H1 (cell line): ENCODE data around the gene LHFPL2. TPM values are rescaled to one million over a fixed set of nuclear protein-coding genes. Genes with fewer than 3 reads are reported as not detected.
A peak's percentile ranks its signal among the peaks of the same experiment; 100 is the strongest.

Experiments used
- CTCF ChIA-PET: fragments of 300-600 bp; sonication (Branson Sonifier 250); formaldehyde crosslinking; loops from one replicate; lab custom pipeline; 2021; ENCODE audit not compliant: partially characterized antibody; lab: Charles Lee
- POLR2A ChIA-PET: fragments of 300-600 bp; sonication (Branson Sonifier 250); formaldehyde crosslinking; loops from one replicate; lab custom pipeline; 2021; ENCODE audit warnings: inconsistent platforms; ENCODE audit not compliant: partially characterized antibody; lab: Charles Lee
- DNase-seq, 2 experiments: peaks; one replicate each; pipeline versions ENCODE4 v3.0.0 to v3.0.0-alpha.2; 2010 to 2022; ENCODE audit warnings: low spot score in 2 of 2, low read depth in 1 of 2, mixed read lengths in 1 of 2
- FAIRE-seq: peaks from 2 replicates; lab custom pipeline; 2011; peaks lifted over from hg19 to GRCh38; lab: Jason Lieb, UNC
- H2AFZ ChIP-seq: 2 replicates; pipeline ENCODE4 v1.8.1; 2012; ENCODE audit warnings: low read length, inconsistent platforms
- H2AK5ac ChIP-seq: 2 replicates; pipeline ENCODE4 v1.6.1; 2013; ENCODE audit warnings: low read depth, low read length
- H2BK120ac ChIP-seq: replicated peaks from 2 replicates; pipeline ENCODE3; 2013; ENCODE audit warnings: low read depth, low read length, inconsistent platforms
- H2BK12ac ChIP-seq: 2 replicates; pipeline ENCODE4 v1.6.1; 2013; ENCODE audit warnings: low read depth, low read length
- H2BK15ac ChIP-seq: 2 replicates; pipeline ENCODE4 v1.6.1; 2013; ENCODE audit warnings: low read length
- H2BK20ac ChIP-seq: 2 replicates; pipeline ENCODE4 v1.6.1; 2013; ENCODE audit warnings: low read length
- H2BK5ac ChIP-seq: 2 replicates; pipeline ENCODE4 v1.6.1; 2013; ENCODE audit warnings: low read depth, low read length
- H3K14ac ChIP-seq: 2 replicates; pipeline ENCODE4 v1.6.1; 2013; ENCODE audit warnings: inconsistent platforms; ENCODE audit not compliant: insufficient read length
- H3K18ac ChIP-seq: 2 replicates; pipeline ENCODE4 v1.6.1; 2013; ENCODE audit warnings: low read length; ENCODE audit errors: extremely low read depth
- H3K23ac ChIP-seq: 2 replicates; pipeline ENCODE4 v1.6.1; 2013; ENCODE audit warnings: inconsistent platforms; ENCODE audit not compliant: insufficient read length
- H3K23me2 ChIP-seq: 2 replicates; pipeline ENCODE4 v1.6.1; 2013; ENCODE audit warnings: low read depth, low read length
- H3K27ac ChIP-seq: 2 replicates; pipeline ENCODE4 v1.6.1; 2011; ENCODE audit warnings: low read depth, low read length, inconsistent platforms
- H3K27me3 ChIP-seq, 4 experiments: replicated peaks in 1 of 4; 1 replicate in 1 of 4; 2 replicates in 3 of 4; pipeline versions ENCODE4 v1.6.1 to v1.8.1; 2011 to 2013; ENCODE audit warnings: low read length in 3 of 4, mild to moderate bottlenecking in 3 of 4, inconsistent platforms in 2 of 4, mixed read lengths in 2 of 4, moderate library complexity in 1 of 4; ENCODE audit not compliant: control insufficient read depth in 3 of 4, insufficient read depth in 3 of 4; ENCODE audit errors: extremely low read depth in 1 of 4
- H3K36me3 ChIP-seq, 4 experiments: 2 replicates each; pipeline versions ENCODE4 v1.6.1 to v1.8.1; 2011 to 2013; ENCODE audit warnings: mild to moderate bottlenecking in 4 of 4, low read length in 3 of 4, moderate library complexity in 2 of 4, control low read depth in 1 of 4, inconsistent platforms in 1 of 4; ENCODE audit not compliant: insufficient read depth in 4 of 4, control insufficient read depth in 2 of 4
- H3K4ac ChIP-seq: replicated peaks from 2 replicates; pipeline ENCODE3; 2013; ENCODE audit warnings: low read length, low read depth, mixed read lengths, inconsistent platforms; ENCODE audit not compliant: insufficient read length
- H3K4me1 ChIP-seq, 4 experiments: replicated peaks in 1 of 4; 1 replicate in 1 of 4; 2 replicates in 3 of 4; pipeline versions ENCODE4 v1.6.1 to v1.8.1; 2011 to 2013; ENCODE audit warnings: low read length in 3 of 4, inconsistent platforms in 2 of 4, mixed read lengths in 1 of 4; ENCODE audit not compliant: insufficient read depth in 4 of 4, control insufficient read depth in 3 of 4
- H3K4me2 ChIP-seq, 2 experiments: 2 replicates each; pipeline versions ENCODE4 v1.6.1 to v1.8.1; 2011 to 2013; ENCODE audit warnings: low read depth in 2 of 2, low read length in 2 of 2, control low read depth in 1 of 2, inconsistent platforms in 1 of 2, mild to moderate bottlenecking in 1 of 2; ENCODE audit not compliant: insufficient read depth in 1 of 2
- H3K4me3 ChIP-seq, 4 experiments: fragments of 200-600, 300-600 bp in 1 of 4; sonication (generic), shearing (Covaris generic), sonication (Bioruptor Twin) in 1 of 4; 2 replicates each; pipeline versions ENCODE4 v1.5.1 to v1.8.1; 2011 to 2016; ENCODE audit warnings: low read length in 4 of 4, low read depth in 3 of 4, control low read depth in 2 of 4, inconsistent platforms in 2 of 4, mild to moderate bottlenecking in 2 of 4, mixed read lengths in 1 of 4, moderate library complexity in 1 of 4; ENCODE audit not compliant: insufficient read depth in 2 of 4; ENCODE audit errors: extremely low read depth in 1 of 4
- H3K56ac ChIP-seq: replicated peaks from 2 replicates; pipeline ENCODE3; 2013; ENCODE audit warnings: low read depth, mild to moderate bottlenecking, mixed read lengths, low read length, inconsistent platforms; ENCODE audit not compliant: insufficient read length
- H3K79me1 ChIP-seq: 2 replicates; pipeline ENCODE4 v1.6.1; 2013; ENCODE audit warnings: low read depth, low read length, control low read depth
- H3K79me2 ChIP-seq, 2 experiments: 2 replicates each; pipeline versions ENCODE4 v1.6.1 to v1.8.1; 2012 to 2013; ENCODE audit warnings: low read length in 2 of 2, mild to moderate bottlenecking in 2 of 2, inconsistent platforms in 1 of 2; ENCODE audit not compliant: insufficient read depth in 2 of 2, control insufficient read depth in 1 of 2
- H3K9ac ChIP-seq, 4 experiments: replicated peaks in 1 of 4; 1 replicate in 1 of 4; 2 replicates in 3 of 4; pipeline versions ENCODE4 v1.6.1 to v1.8.1; 2011 to 2013; ENCODE audit warnings: low read depth in 3 of 4, low read length in 3 of 4, control low read depth in 2 of 4, mild to moderate bottlenecking in 2 of 4, moderate library complexity in 2 of 4, inconsistent platforms in 1 of 4; ENCODE audit errors: extremely low read depth in 1 of 4
- H3K9me3 ChIP-seq, 2 experiments: 2 replicates each; pipeline versions ENCODE4 v1.6.1 to v1.8.1; 2012 to 2013; ENCODE audit warnings: mild to moderate bottlenecking in 2 of 2, moderate library complexity in 2 of 2, control low read depth in 1 of 2, inconsistent platforms in 1 of 2, low read depth in 1 of 2, low read length in 1 of 2, mixed read lengths in 1 of 2; ENCODE audit not compliant: insufficient read depth in 2 of 2
- H4K20me1 ChIP-seq, 2 experiments: replicated peaks in 1 of 2; 2 replicates each; pipeline versions ENCODE3 to v1.8.1; 2011 to 2013; ENCODE audit warnings: inconsistent platforms in 2 of 2, low read length in 2 of 2, mild to moderate bottlenecking in 1 of 2; ENCODE audit not compliant: insufficient read depth in 2 of 2, control insufficient read depth in 1 of 2
- H4K5ac ChIP-seq: 2 replicates; pipeline ENCODE4 v1.6.1; 2013; ENCODE audit warnings: low read length, low read depth, mixed read lengths, inconsistent platforms; ENCODE audit not compliant: insufficient read length
- H4K8ac ChIP-seq: 2 replicates; pipeline ENCODE4 v1.8.0; 2013; ENCODE audit warnings: mild to moderate bottlenecking, moderate library complexity, low read length, inconsistent platforms; ENCODE audit not compliant: insufficient read depth; ENCODE audit errors: extremely low read depth
- H4K91ac ChIP-seq: replicated peaks from 2 replicates; pipeline ENCODE3; 2013; ENCODE audit warnings: low read length, mixed read lengths, inconsistent platforms; ENCODE audit not compliant: insufficient read length
- ASH2L ChIP-seq: fragments of 200-600, 300-600 bp; sonication (generic); IDR thresholded peaks from one replicate; pipeline ENCODE4 v1.7.1; 2017; ENCODE audit warnings: low read length
- CHD1 ChIP-seq: IDR thresholded peaks from 2 replicates; pipeline ENCODE4 v1.6.1; 2012; ENCODE audit warnings: low read depth, low read length, improper control_type of control experiment
- CREB1 ChIP-seq: IDR thresholded peaks from 2 replicates; pipeline ENCODE4 v1.6.1; 2012; ENCODE audit warnings: inconsistent platforms
- FOSL1 ChIP-seq: IDR thresholded peaks from 2 replicates; pipeline ENCODE4 v1.6.1; 2011; ENCODE audit warnings: mild to moderate bottlenecking, low read depth, low read length, moderate library complexity; ENCODE audit not compliant: insufficient read depth
- HDAC2 ChIP-seq, 2 experiments: fragments of 300-600 bp in 1 of 2; sonication (generic) in 1 of 2; IDR thresholded peaks; 2 replicates each; pipeline ENCODE4 v1.6.1; 2011 to 2012; ENCODE audit warnings: low read depth in 2 of 2, low read length in 2 of 2, mild to moderate bottlenecking in 2 of 2, moderate library complexity in 2 of 2, borderline replicate concordance in 1 of 2, inconsistent platforms in 1 of 2
- JUND ChIP-seq: IDR thresholded peaks from 2 replicates; pipeline ENCODE4 v1.6.1; 2011; ENCODE audit warnings: mild to moderate bottlenecking, improper control_type of control experiment, low read length
- KDM1A ChIP-seq: fragments of 200-600, 300-600 bp; sonication (generic); IDR thresholded peaks from 2 replicates; pipeline ENCODE4 v1.7.1; 2016; ENCODE audit warnings: mild to moderate bottlenecking, low read length, borderline replicate concordance
- POLR2A ChIP-seq, 2 experiments: IDR thresholded peaks; 1 replicate in 1 of 2; 2 replicates in 1 of 2; pipeline ENCODE4 v1.6.1; 2011; ENCODE audit warnings: low read depth in 2 of 2, low read length in 2 of 2, mild to moderate bottlenecking in 2 of 2; ENCODE audit errors: control extremely low read depth in 1 of 2
- SIN3A ChIP-seq, 2 experiments: IDR thresholded peaks in 1 of 2; conservative IDR thresholded peaks in 1 of 2; 2 replicates each; pipeline ENCODE4 v1.6.1; 2011 to 2012; ENCODE audit warnings: low read length in 2 of 2, improper control_type of control experiment in 1 of 2, low read depth in 1 of 2, mild to moderate bottlenecking in 1 of 2
- SIX5 ChIP-seq: IDR thresholded peaks from 2 replicates; pipeline ENCODE4 v1.6.1; 2011; ENCODE audit warnings: mild to moderate bottlenecking, low read depth, low read length
- SP1 ChIP-seq: IDR thresholded peaks from 2 replicates; pipeline ENCODE4 v1.6.1; 2011; ENCODE audit warnings: low read depth, low read length
- YY1 ChIP-seq: IDR thresholded peaks from 2 replicates; pipeline ENCODE4 v1.6.1; 2011; ENCODE audit warnings: low read depth, mild to moderate bottlenecking, low read length
- ZNF274 ChIP-seq: IDR thresholded peaks from 2 replicates; pipeline ENCODE4 v1.7.0; 2012; ENCODE audit warnings: low read length, borderline replicate concordance; ENCODE audit errors: extremely low read depth
- WGBS, 2 experiments: shearing (Covaris generic) in 1 of 2; methylation state at CpG; one replicate each; pipeline versions ENCODE4 v1.1.6 to v1.1.7; 2013 to 2015; ENCODE audit warnings: low lambda C conversion rate in 2 of 2, mixed read lengths in 2 of 2, inconsistent platforms in 1 of 2, low coverage in 1 of 2, missing lambda C conversion rate in 1 of 2; ENCODE audit not compliant: insufficient replicate concordance in 2 of 2, insufficient coverage in 1 of 2, insufficient read length in 1 of 2; ENCODE audit errors: extremely low coverage in 1 of 2, missing lambda C conversion rate in 1 of 2; 5-methylcytosine and 5-hydroxymethylcytosine counted together
- polyA plus RNA-seq, 7 experiments: library from polyadenylated mRNA; depleted of rRNA in 3 of 7; stranded (reverse) in 5 of 7; unstranded in 2 of 7; fragments of >200 nt in 5 of 7; fragments of 200-250 nt in 2 of 7; gene quantifications; 1 replicate in 5 of 7; 2 replicates in 1 of 7; 4 replicates in 1 of 7; pipeline versions ENCODE4 v1.2.1 to v1.2.3, GENCODE V29; 2011 to 2013; ENCODE audit warnings: missing spikeins in 2 of 7, mixed read lengths in 2 of 7
- total RNA-seq: library from RNA; stranded (reverse); fragmentation: NEBNext Ultra II Directional; extraction: Animal tissue kit (Norgen Biotek cat#: 25700); gene quantifications from 2 replicates; pipeline ENCODE4 v1.2.1, GENCODE V29; 2021
- TF ChIP-seq, protein P1 (sequence below): IDR thresholded peaks from 2 replicates; pipeline ENCODE4 v1.6.1; 2012; ENCODE audit warnings: inconsistent platforms

LHFPL2 gene
- total and polyA plus RNA-seq, 2 of the 8 experiments (the other 6 are each of a cell fraction or from before 2014, with no cell fraction given), result 9.6 to 43.0 TPM

DNA sequence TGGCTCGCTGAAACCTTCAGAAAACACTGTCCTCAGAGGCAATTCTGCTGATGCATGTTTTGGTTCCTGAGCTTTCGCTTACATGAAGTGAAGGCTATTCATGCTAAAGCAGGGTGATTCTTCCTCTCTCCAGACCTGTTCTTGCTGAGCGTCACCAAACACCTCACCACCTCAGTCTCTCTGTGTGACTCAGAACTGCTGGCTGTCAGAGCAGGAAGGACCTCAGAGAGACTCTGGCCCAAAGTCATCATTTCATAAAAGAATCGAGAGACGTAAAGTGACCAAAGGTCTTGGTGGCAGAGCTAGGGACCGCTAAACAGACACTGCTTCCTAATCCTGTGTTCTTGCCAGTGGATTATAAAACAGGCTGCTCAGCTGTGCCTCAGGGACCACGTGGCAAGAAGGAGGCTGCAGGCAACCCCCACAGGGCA lies 73.8 kb downstream of the LHFPL2 start:
- no peak overlapping the region for H2BK120ac ChIP-seq
- no peak for FAIRE-seq
- TF ChIP-seq ZNF274 (no peak), POLR2A (IDR thresholded peaks at IDR 0.05; ENCODE audit: control extremely low read depth in 1 of 2, low read depth in 2 of 2, low read length in 2 of 2) (no peak), SP1 (no peak), JUND (no peak), SIN3A (conservative IDR thresholded peaks at IDR 0.05 in 1 of 2, IDR thresholded peaks at IDR 0.05 in 1 of 2; ENCODE audit: low read depth in 1 of 2, low read length in 2 of 2) (no peak), CHD1 (no peak), YY1 (no peak), ASH2L (no peak), KDM1A (no peak), FOSL1 (no peak), HDAC2 (IDR thresholded peaks at IDR 0.05; ENCODE audit: borderline replicate concordance in 1 of 2, low read depth in 2 of 2, low read length in 2 of 2) (no peak), SIX5 (no peak), CREB1 (no peak)
- TF ChIP-seq, protein P1, sequence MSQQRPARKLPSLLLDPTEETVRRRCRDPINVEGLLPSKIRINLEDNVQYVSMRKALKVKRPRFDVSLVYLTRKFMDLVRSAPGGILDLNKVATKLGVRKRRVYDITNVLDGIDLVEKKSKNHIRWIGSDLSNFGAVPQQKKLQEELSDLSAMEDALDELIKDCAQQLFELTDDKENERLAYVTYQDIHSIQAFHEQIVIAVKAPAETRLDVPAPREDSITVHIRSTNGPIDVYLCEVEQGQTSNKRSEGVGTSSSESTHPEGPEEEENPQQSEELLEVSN, result no peak

More for the DNA sequence above, 73.8 kb downstream of the LHFPL2 start:
- H3K23ac ChIP-seq, result peak overlapping the region; percentile 71
- H4K91ac ChIP-seq, result no peak overlapping the region
- H3K56ac ChIP-seq, result no peak overlapping the region
- H3K9ac ChIP-seq, result no peak overlapping the region
- ChIA-PET CTCF (interaction anchor here (0.7 to 1.6 kb wide), 5 partner anchors 28 to 62 kb away, joined by 3 to 5 read pairs (median 3); no protein-coding TSS in a partner anchor), POLR2A (no interaction called here)
- no peak overlapping the region for H2BK5ac ChIP-seq
- no peak overlapping the region for H3K4me2 ChIP-seq
- no peak overlapping the region for H3K14ac ChIP-seq
- DNase-seq, result no peak
- no peak overlapping the region for H3K27ac ChIP-seq
- no peak overlapping the region for H2BK12ac ChIP-seq
- H3K4me1 ChIP-seq, result peaks cover 0 to 5% (median 3%) of the 10 kb centered on the region in 4 experiments; a peak in 3 of 7 replicates
- H3K36me3 ChIP-seq, result no peaks in the 10 kb centered on the region; a peak in 1 of 8 replicates
- H3K18ac ChIP-seq, result no peak overlapping the region
- no peak overlapping the region for H3K4ac ChIP-seq
- H2BK15ac ChIP-seq, result no peak overlapping the region
- no peak overlapping the region for H3K4me3 ChIP-seq
- no peaks in the 10 kb centered on the region for H3K9me3 ChIP-seq
- no peak overlapping the region for H2AK5ac ChIP-seq
- no peaks in the 10 kb centered on the region for H3K23me2 ChIP-seq
- peaks cover 0 to 53% of the 10 kb centered on the region in 2 experiments; a peak in 2 of 4 replicates for H3K79me2 ChIP-seq
- WGBS, 2 experiments, result 91% methylated on average over 7 of the region's 7 CpGs; no CpG with 5 or more reads in 1 of the 2 experiments
- no peaks in the 10 kb centered on the region for H3K27me3 ChIP-seq
- H4K5ac ChIP-seq, result no peak overlapping the region
- no peaks in the 10 kb centered on the region; the same call in 1 of the 2 replicates for H3K79me1 ChIP-seq
- H4K8ac ChIP-seq, result no peak overlapping the region
- H2BK20ac ChIP-seq, result no peak overlapping the region
- H4K20me1 ChIP-seq, result peaks cover 3 to 5% of the 10 kb centered on the region in 2 experiments
- H2AFZ ChIP-seq, result no peak overlapping the region
